ENCODE data around the gene CBFA2T3. TPM values are rescaled to one million over a fixed set of nuclear protein-coding genes. Genes with fewer than 3 reads are reported as not detected.

Gene CBFA2T3
- polyA plus RNA-seq, 1 experiment: not detected

- ChIA-PET POLR2A (no interaction called here), CTCF (interaction anchor here (1.1 to 1.5 kb wide), 3 partner anchors 10 to 254 kb away, joined by 3 to 4 read pairs (median 3); partner anchors contain the start of gene ACSF3)
- H3K36me3 ChIP-seq (ENCODE audit: control insufficient read depth, insufficient read depth, low read length): peaks cover 25% of the 10 kb centered on the region
- no peaks in the 10 kb centered on the region for H3K27me3 ChIP-seq (ENCODE audit: control insufficient read depth, insufficient read depth, low read length)
- no peak for DNase-seq (ENCODE audit: low read depth)
- no peak overlapping the region for H3K4me3 ChIP-seq (ENCODE audit: low read depth, low read length)
- no peak for TF ChIP-seq CTCF (IDR thresholded peaks at IDR 0.05; ENCODE audit: insufficient read depth, low read depth, low read length)
Measured at GRCh38 chr16:88839745-88840599, 137.0 kb downstream of the CBFA2T3 start.

DNA sequence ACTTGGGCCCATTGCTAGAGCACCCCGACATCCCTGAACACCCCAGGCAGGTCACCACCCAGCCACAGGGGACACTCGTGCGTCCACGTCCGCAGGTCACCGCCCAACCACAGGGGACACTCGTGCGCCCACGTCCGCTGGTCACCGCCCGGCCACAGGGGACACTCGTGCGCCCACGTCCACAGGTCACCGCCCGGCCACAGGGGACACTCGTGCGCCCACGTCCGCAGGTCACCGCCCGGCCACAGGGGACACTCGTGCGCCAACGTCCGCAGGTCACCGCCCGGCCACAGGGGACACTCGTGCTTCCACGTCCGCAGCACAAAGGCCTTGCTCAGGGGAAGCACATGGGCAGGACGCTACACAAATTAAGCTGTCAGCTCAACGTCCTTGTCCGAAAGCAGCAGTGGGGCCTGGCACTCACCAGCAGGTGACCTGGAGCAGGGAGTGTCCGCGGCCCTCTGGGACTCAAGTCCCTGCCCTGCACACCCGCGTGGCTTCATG is 137.9 kb downstream of the CBFA2T3 start:
- no peak for DNase-seq (ENCODE audit: low read depth)
- Histone ChIP-seq H3K4me3 (ENCODE audit: low read depth, low read length) (no peak overlapping the region), H3K27me3 (ENCODE audit: control insufficient read depth, insufficient read depth, low read length) (no peaks in the 10 kb centered on the region), H3K36me3 (ENCODE audit: control insufficient read depth, insufficient read depth, low read length) (peaks cover 27% of the 10 kb centered on the region)
- ChIA-PET POLR2A (no interaction called here), CTCF (interaction anchor here (0.8 kb wide), 1 partner anchor 27 kb away, joined by 3 read pairs; no protein-coding TSS in a partner anchor)
- TF ChIP-seq CTCF (IDR thresholded peaks at IDR 0.05; ENCODE audit: insufficient read depth, low read depth, low read length): no peak

- no peak for TF ChIP-seq CTCF (IDR thresholded peaks at IDR 0.05; ENCODE audit: insufficient read depth, low read depth, low read length)
- Histone ChIP-seq H3K4me3 (ENCODE audit: low read depth, low read length) (no peak overlapping the region), H3K36me3 (ENCODE audit: control insufficient read depth, insufficient read depth, low read length) (peaks cover 27% of the 10 kb centered on the region), H3K27me3 (ENCODE audit: control insufficient read depth, insufficient read depth, low read length) (no peaks in the 10 kb centered on the region)
- ChIA-PET CTCF (interaction anchor here (0.8 kb wide), 1 partner anchor 26 kb away, joined by 3 read pairs; no protein-coding TSS in a partner anchor), POLR2A (no interaction called here)
- no peak for DNase-seq (ENCODE audit: low read depth)
Measured at GRCh38 chr16:88838566-88838965, 138.4 kb downstream of the CBFA2T3 start.

- TF ChIP-seq CTCF (IDR thresholded peaks at IDR 0.05; ENCODE audit: insufficient read depth, low read depth, low read length): no peak
- Histone ChIP-seq H3K27me3 (ENCODE audit: control insufficient read depth, insufficient read depth, low read length) (no peaks in the 10 kb centered on the region), H3K36me3 (ENCODE audit: control insufficient read depth, insufficient read depth, low read length) (peaks cover 24% of the 10 kb centered on the region), H3K4me3 (ENCODE audit: low read depth, low read length) (no peak overlapping the region)
- POLR2A ChIA-PET: no interaction called here
- CTCF ChIA-PET: no interaction called here
- DNase-seq (ENCODE audit: low read depth): no peak
Measured at GRCh38 chr16:88837806-88838205, 139.2 kb downstream of the CBFA2T3 start.

DNA sequence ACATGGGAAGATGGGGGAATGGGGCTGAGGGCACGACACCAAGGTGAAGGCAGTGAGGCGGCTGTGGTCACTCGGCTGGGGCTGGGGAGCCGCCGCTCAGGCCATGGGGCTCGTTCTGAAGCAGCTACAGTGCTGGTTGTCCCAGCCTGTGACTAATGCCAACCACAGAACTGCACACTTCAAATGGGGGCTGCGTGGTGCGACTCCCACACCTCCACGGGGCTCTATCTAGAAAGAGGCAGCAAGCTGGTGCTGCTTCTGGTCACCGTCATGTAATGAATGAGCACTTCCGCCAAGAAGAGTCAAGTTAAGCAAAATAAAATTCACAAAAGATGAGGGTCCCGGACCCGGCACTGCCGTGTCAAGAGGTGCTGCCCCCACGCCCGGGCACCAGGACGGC is 140.2 kb downstream of the CBFA2T3 start:
- ChIA-PET CTCF (no interaction called here), POLR2A (no interaction called here)
- no peak overlapping the region for H3K4me3 ChIP-seq (ENCODE audit: low read depth, low read length)
- no peaks in the 10 kb centered on the region for H3K27me3 ChIP-seq (ENCODE audit: control insufficient read depth, insufficient read depth, low read length)
- TF ChIP-seq CTCF (IDR thresholded peaks at IDR 0.05; ENCODE audit: insufficient read depth, low read depth, low read length): no peak
- H3K36me3 ChIP-seq (ENCODE audit: control insufficient read depth, insufficient read depth, low read length): peaks cover 23% of the 10 kb centered on the region
- DNase-seq (ENCODE audit: low read depth): no peak

All from BJ (cell line).